Pancreas (tissue), 10 donors: ENCODE data around the gene EPX. TPM values are rescaled to one million over a fixed set of nuclear protein-coding genes. Genes with fewer than 3 reads are reported as not detected.

Experiments used
- ATAC-seq, 4 donors: fragments of 200-7000 bp; cut with Tn5 transposase; one replicate each; pipeline versions ENCODE4 v1.8.0 to v1.9.1; 2020; ENCODE audit warnings: mild to moderate bottlenecking in 4 of 4, moderate library complexity in 4 of 4
- DNase-seq, 6 donors: peaks; one replicate each; pipeline ENCODE4 v3.0.0-alpha.2; 2020
- FAIRE-seq: peaks from 2 replicates; lab custom pipeline; 2012; peaks lifted over from hg19 to GRCh38; lab: Jason Lieb, UNC
- H3K27ac ChIP-seq, 4 donors: fragments of 200-600 bp; sonication (generic); 1 replicate in 3 of 4; 2 replicates in 1 of 4; pipeline versions ENCODE4 v1.5.0 to v1.8.0; 2020
- H3K27me3 ChIP-seq, 4 donors: fragments of 200-600 bp; one replicate each; pipeline ENCODE4 v1.8.0; 2021
- H3K36me3 ChIP-seq, 3 donors: fragments of 200-600 bp; sonication (generic) in 1 of 3; one replicate each; pipeline versions ENCODE4 v1.5.0 to v1.8.0; 2020 to 2021
- H3K4me1 ChIP-seq, 3 donors: fragments of 200-600 bp; one replicate each; pipeline ENCODE4 v1.8.0; 2021
- H3K4me3 ChIP-seq, 4 donors: fragments of 200-600 bp; sonication (generic) in 2 of 4; one replicate each; pipeline versions ENCODE4 v1.5.0 to v1.8.0; 2020 to 2021
- H3K9me3 ChIP-seq, 4 donors: fragments of 200-600 bp; one replicate each; pipeline ENCODE4 v1.8.0; 2021
- WGBS, 2 donors: extraction: QIAGEN DNeasy Blood & Tissue Kit; methylation state at CpG; one replicate each; pipeline ENCODE4 v1.1.7; 2013; 5-methylcytosine and 5-hydroxymethylcytosine counted together
- intact Hi-C, 3 donors: fragments of 100-400 bp; cut with DNase I; formaldehyde crosslinking; loops; one replicate each; pipeline versions ENCODE4 v1.11.1 to v1.14.2; 2022
- polyA plus RNA-seq, 2 donors: library from polyadenylated mRNA; stranded (reverse); fragments of 200-250 nt; gene quantifications; one replicate each; pipeline ENCODE4 v1.2.3, GENCODE V29; 2013
- total RNA-seq, 6 donors: library from RNA; stranded (reverse); fragmentation: NEBNext Ultra II Directional in 4 of 6; extraction: Animal tissue kit (Norgen Biotek cat#: 25700) in 4 of 6; gene quantifications; one replicate each; pipeline versions ENCODE4 v1.2.1 to v1.2.4, GENCODE V29; 2021 to 2023
- TF ChIP-seq, protein P1 (sequence below), 4 donors: fragments of 200-600 bp; sonication (generic) in 3 of 4; IDR thresholded peaks; one replicate each; pipeline versions ENCODE4 v1.5.0 to v1.8.0; 2021; ENCODE audit warnings: antibody characterized with exemption in 4 of 4
- donor health status: healthy with polysubstance abuse.
- donor health status: DM: no; HTN: no; CAD: no; lungs with moderate emphysema.
- donor health status: DM: no; HTN: no; CAD: no.
- donor health status: control.
- donor health status: control.
- donor health status: Bipolar disorder and iron deficiency.
- donor health status: DM: yes; HTN: yes; CAD: no.
- donor health status: DM: no; HTN: no; CAD: no.
- donor health status: DM: no; HTN: no; CAD: no.
- donor health status: DM: yes; HTN: yes; CAD: no.

EPX gene
- total and polyA plus RNA-seq, 8 donors = not detected

- DNase-seq (no peak), FAIRE-seq (no peak), ATAC-seq (no peak)
- intact Hi-C loops = no loop called here
- no peaks in the 10 kb centered on the region for H3K9me3 ChIP-seq
- no peak overlapping the region for H3K27ac ChIP-seq
- no peaks in the 10 kb centered on the region for H3K4me1 ChIP-seq
- 83 to 92% methylated on average over 5 of the region's 5 CpGs for WGBS, 2 donors
- peaks cover 0 to 44% (median 0%) of the 10 kb centered on the region in 3 donors for H3K36me3 ChIP-seq
- no peaks in the 10 kb centered on the region for H3K27me3 ChIP-seq
- TF ChIP-seq, protein P1, sequence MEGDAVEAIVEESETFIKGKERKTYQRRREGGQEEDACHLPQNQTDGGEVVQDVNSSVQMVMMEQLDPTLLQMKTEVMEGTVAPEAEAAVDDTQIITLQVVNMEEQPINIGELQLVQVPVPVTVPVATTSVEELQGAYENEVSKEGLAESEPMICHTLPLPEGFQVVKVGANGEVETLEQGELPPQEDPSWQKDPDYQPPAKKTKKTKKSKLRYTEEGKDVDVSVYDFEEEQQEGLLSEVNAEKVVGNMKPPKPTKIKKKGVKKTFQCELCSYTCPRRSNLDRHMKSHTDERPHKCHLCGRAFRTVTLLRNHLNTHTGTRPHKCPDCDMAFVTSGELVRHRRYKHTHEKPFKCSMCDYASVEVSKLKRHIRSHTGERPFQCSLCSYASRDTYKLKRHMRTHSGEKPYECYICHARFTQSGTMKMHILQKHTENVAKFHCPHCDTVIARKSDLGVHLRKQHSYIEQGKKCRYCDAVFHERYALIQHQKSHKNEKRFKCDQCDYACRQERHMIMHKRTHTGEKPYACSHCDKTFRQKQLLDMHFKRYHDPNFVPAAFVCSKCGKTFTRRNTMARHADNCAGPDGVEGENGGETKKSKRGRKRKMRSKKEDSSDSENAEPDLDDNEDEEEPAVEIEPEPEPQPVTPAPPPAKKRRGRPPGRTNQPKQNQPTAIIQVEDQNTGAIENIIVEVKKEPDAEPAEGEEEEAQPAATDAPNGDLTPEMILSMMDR (IDR thresholded peaks at IDR 0.05) = no peak
- H3K4me3 ChIP-seq = no peak overlapping the region
These were observed 15.8 kb downstream of the EPX start for GRCh38 chr17:58208344-58208743.

DNA sequence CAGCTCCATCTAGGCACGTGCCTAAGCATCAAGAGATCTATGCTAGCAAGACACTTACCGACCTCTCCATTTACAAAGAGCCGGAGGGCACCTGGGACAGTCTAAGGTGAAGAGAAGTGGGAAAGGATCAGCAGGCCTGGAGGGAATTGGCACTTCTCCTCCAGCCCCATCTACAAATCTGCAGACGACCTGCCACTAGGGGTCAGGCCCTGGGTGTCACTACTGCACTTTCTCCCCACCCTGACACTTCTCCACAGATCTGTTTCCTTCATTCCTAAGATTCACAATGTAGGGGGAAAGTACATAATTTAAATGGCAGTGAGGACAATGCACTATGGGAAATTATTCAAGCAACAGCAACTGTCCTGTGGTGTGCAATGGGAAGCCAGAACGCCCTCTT, 18.4 kb downstream of the EPX start:
- no peak for FAIRE-seq
- no peaks in the 10 kb centered on the region for H3K27me3 ChIP-seq
- WGBS, 2 donors = 81 to 88% methylated on average over 5 of the region's 5 CpGs

DNA sequence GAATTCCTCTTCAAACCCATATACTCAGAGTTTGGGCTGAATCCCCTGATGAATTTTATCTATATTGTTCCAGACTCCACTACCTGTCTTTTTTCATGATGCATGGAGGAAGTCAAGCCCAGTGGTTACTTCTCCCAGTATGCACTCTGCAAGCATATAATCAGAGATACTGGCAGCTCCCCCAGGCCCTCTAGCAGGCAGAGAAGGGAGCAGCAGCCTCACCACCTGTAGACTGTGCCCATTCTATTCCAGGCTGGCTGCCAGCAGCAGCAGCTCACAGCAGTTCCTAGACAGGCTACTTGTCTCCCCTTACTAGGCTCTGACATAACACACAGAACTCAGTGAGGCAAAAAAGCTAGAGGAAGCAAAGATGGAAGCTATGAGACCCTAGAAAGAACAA, 23.2 kb downstream of the EPX start:
- intact Hi-C loops = no loop called here
- no peak overlapping the region for H3K4me3 ChIP-seq
- H3K27me3 ChIP-seq = no peaks in the 10 kb centered on the region
- FAIRE-seq = no peak
- DNase-seq = no peak
- TF ChIP-seq, protein P1 (IDR thresholded peaks at IDR 0.05) = no peak
- no peak overlapping the region for H3K27ac ChIP-seq
- peaks cover 0 to 6% (median 5%) of the 10 kb centered on the region in 3 donors for H3K4me1 ChIP-seq
- H3K9me3 ChIP-seq = no peaks in the 10 kb centered on the region
- ATAC-seq = no peak
- H3K36me3 ChIP-seq = peaks cover 0 to 27% (median 0%) of the 10 kb centered on the region in 3 donors

More for the DNA sequence above, 18.4 kb downstream of the EPX start:
- Histone ChIP-seq H3K27ac (no peak overlapping the region), H3K4me3 (no peak overlapping the region), H3K9me3 (no peaks in the 10 kb centered on the region), H3K36me3 (peaks cover 0 to 45% (median 0%) of the 10 kb centered on the region in 3 donors), H3K4me1 (no peaks in the 10 kb centered on the region)
- intact Hi-C loops = no loop called here
- ATAC-seq = no peak
- DNase-seq = no peak
- TF ChIP-seq, protein P1 (IDR thresholded peaks at IDR 0.05) = no peak

GRCh38 chr17:58217766-58218165, 25.2 kb downstream of the EPX start:
- Histone ChIP-seq H3K9me3 (no peaks in the 10 kb centered on the region), H3K36me3 (peaks cover 0 to 8% (median 0%) of the 10 kb centered on the region in 3 donors), H3K27me3 (no peaks in the 10 kb centered on the region), H3K4me1 (peaks cover 0 to 6% (median 5%) of the 10 kb centered on the region in 3 donors), H3K4me3 (no peak overlapping the region), H3K27ac (no peak overlapping the region)
- FAIRE-seq = no peak
- intact Hi-C loops = no loop called here
- no peak for DNase-seq
- no peak for ATAC-seq
- TF ChIP-seq, protein P1 (IDR thresholded peaks at IDR 0.05) = no peak
- WGBS, 2 donors = 82 to 87% methylated on average over 3 of the region's 3 CpGs

DNA sequence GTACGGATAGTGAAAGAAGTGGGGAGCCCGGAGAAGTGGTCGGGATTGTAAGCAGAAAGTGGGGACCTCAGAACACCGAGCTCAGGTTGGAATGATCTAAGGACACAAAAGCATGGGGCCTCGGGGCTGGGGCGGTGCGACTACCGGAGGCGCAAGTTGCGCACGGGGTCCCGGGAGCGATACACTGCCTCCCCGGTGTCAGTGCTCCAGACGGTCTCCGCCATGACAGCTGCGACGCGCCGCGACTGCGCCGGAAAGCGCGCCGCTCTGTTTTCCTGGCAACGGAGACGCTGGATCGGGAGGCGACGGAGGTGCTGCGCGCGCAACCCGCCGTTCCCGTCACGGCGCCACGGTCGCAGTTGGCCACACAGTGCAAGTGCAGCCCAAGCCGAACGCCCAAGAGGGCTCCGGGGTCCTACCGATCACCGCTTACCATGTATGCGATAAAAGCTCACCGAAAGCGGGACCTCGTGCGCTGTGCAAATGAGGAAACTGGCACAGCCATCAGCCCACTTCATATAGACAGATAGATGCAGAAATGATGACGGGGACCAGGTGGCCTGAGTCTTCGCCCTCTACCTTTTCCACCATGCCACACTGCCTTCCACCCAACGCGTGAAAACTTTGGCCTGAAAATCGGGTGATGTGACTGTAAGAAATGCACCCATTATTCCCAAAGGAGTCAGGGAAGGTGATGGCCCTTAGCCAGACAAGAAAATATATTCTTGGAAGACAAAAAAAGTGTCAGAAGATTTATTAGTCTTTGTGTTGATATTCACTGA, 26.7 kb downstream of the EPX start, which contains the start of gene MKS1:
Gene MKS1 (minus strand): TSS at position 249 of the 782 bp plus-strand sequence. CDS start 25 bp downstream, at position 224.
- TF ChIP-seq, protein P1 (IDR thresholded peaks at IDR 0.05) = peak; percentile 63 to 77 (median 70)
- Histone ChIP-seq H3K36me3 (no peaks in the 10 kb centered on the region), H3K27ac (peak within 1 kb of the TSS; percentile 29 to 77 (median 67)), H3K9me3 (no peaks in the 10 kb centered on the region), H3K27me3 (no peaks in the 10 kb centered on the region), H3K4me1 (peaks cover 0 to 6% (median 5%) of the 10 kb centered on the region in 3 donors), H3K4me3 (peak within 1 kb of the TSS; percentile 57 to 80 (median 64))
- peak; percentile 92 to 99 (median 96) for DNase-seq
- FAIRE-seq = no peak
- intact Hi-C loops = no loop called here
- WGBS, 2 donors = 1 to 2% methylated on average over 54 to 56 of the region's 56 CpGs
- ATAC-seq = peak; percentile 98 to 100 (median 100)
